IMR-90 (cell line): ENCODE data around the gene TBC1D16. TPM values are rescaled to one million over a fixed set of nuclear protein-coding genes. Genes with fewer than 3 reads are reported as not detected.

Experiments used
- ATAC-seq: fragments of 200-7000 bp; cut with Tn5 transposase; 2 replicates; pipeline ENCODE4 v1.9.1; 2020; ENCODE audit warnings: low read depth, mild to moderate bottlenecking, moderate library complexity
- BruUV-seq: library from RNA; stranded (reverse); fragments of 400-500 nt; replicated peaks from 2 replicates; lab custom pipeline; 2021; lab: Mats Ljungman, UMichigan
- CTCF ChIA-PET: fragments of 300-600 bp; formaldehyde crosslinking; extraction: SDS; loops from one replicate; lab custom pipeline; 2021; ENCODE audit warnings: antibody characterized with exemption; lab: Yijun Ruan, JAX
- POLR2A ChIA-PET: fragments of 300-600 bp; sonication (Branson Sonifier 250); formaldehyde crosslinking; loops from one replicate; lab custom pipeline; 2022; ENCODE audit warnings: antibody characterized with exemption; ENCODE audit not compliant: unreplicated experiment; lab: Charles Lee
- DNase-seq: peaks from one replicate; pipeline ENCODE4 v3.0.0; 2013
- H2AFZ ChIP-seq: replicated peaks from 2 replicates; pipeline ENCODE3; 2013; ENCODE audit warnings: low read length, mild to moderate bottlenecking; ENCODE audit not compliant: poor library complexity
- H2AK5ac ChIP-seq: 2 replicates; pipeline ENCODE4 v1.6.1; 2013; ENCODE audit warnings: low read depth, low read length, inconsistent platforms
- H2AK9ac ChIP-seq: replicated peaks from 2 replicates; pipeline ENCODE3; 2013; ENCODE audit warnings: mild to moderate bottlenecking, low read depth, low read length, moderate library complexity; ENCODE audit not compliant: poor library complexity
- H2BK120ac ChIP-seq: 2 replicates; pipeline ENCODE4 v1.6.1; 2013; ENCODE audit warnings: low read depth, low read length, inconsistent platforms
- H2BK15ac ChIP-seq: 3 replicates; pipeline ENCODE4 v1.6.1; 2013; ENCODE audit warnings: low read depth, low read length, inconsistent platforms
- H2BK20ac ChIP-seq: 2 replicates; pipeline ENCODE4 v1.6.1; 2013; ENCODE audit warnings: low read depth, mild to moderate bottlenecking, inconsistent platforms, low read length, moderate library complexity
- H2BK5ac ChIP-seq: 2 replicates; pipeline ENCODE4 v1.6.1; 2013; ENCODE audit warnings: mild to moderate bottlenecking, low read depth, low read length, inconsistent platforms; ENCODE audit not compliant: poor library complexity, severe bottlenecking
- H3K14ac ChIP-seq: replicated peaks from 2 replicates; pipeline ENCODE4 v1.6.1; 2013; ENCODE audit warnings: low read depth, low read length, inconsistent platforms
- H3K18ac ChIP-seq: 2 replicates; pipeline ENCODE4 v1.6.1; 2013; ENCODE audit warnings: low read depth, low read length, control low read depth
- H3K23ac ChIP-seq: 2 replicates; pipeline ENCODE4 v1.6.1; 2013; ENCODE audit warnings: low read depth, low read length, inconsistent platforms
- H3K27ac ChIP-seq: 2 replicates; pipeline ENCODE4 v1.5.1; 2013; ENCODE audit warnings: mild to moderate bottlenecking, control low read depth, low read length; ENCODE audit not compliant: insufficient read depth
- H3K27me3 ChIP-seq: 2 replicates; pipeline ENCODE4 v1.6.1; 2013; ENCODE audit warnings: low read length; ENCODE audit not compliant: control insufficient read depth, insufficient read depth
- H3K36me3 ChIP-seq: 2 replicates; pipeline ENCODE4 v1.6.1; 2013; ENCODE audit warnings: low read length, mixed read lengths; ENCODE audit not compliant: control insufficient read depth, insufficient read depth
- H3K4ac ChIP-seq: 2 replicates; pipeline ENCODE4 v1.6.1; 2013; ENCODE audit warnings: low read depth, low read length, inconsistent platforms
- H3K4me1 ChIP-seq: 2 replicates; pipeline ENCODE4 v1.6.1; 2013; ENCODE audit warnings: low read length, mixed read lengths; ENCODE audit not compliant: control insufficient read depth, insufficient read depth
- H3K4me2 ChIP-seq: 2 replicates; pipeline ENCODE4 v1.6.1; 2013; ENCODE audit warnings: low read depth, mild to moderate bottlenecking, control low read depth, low read length, moderate library complexity
- H3K4me3 ChIP-seq: 2 replicates; pipeline ENCODE4 v1.5.1; 2013; ENCODE audit warnings: low read depth, mild to moderate bottlenecking, control low read depth, low read length, moderate library complexity; ENCODE audit not compliant: insufficient read depth
- H3K56ac ChIP-seq: 2 replicates; pipeline ENCODE4 v1.6.1; 2013; ENCODE audit warnings: low read length, inconsistent platforms; ENCODE audit not compliant: insufficient read depth; ENCODE audit errors: extremely low read depth
- H3K79me1 ChIP-seq, 2 experiments: 2 replicates each; pipeline ENCODE4 v1.6.1; 2013; ENCODE audit warnings: low read length in 2 of 2, inconsistent platforms in 1 of 2, low read depth in 1 of 2
- H3K9ac ChIP-seq: 2 replicates; pipeline ENCODE4 v1.6.1; 2013; ENCODE audit warnings: low read depth, low read length, control low read depth
- H3K9me1 ChIP-seq: 2 replicates; pipeline ENCODE4 v1.6.1; 2013; ENCODE audit warnings: low read length, inconsistent platforms; ENCODE audit not compliant: insufficient read depth
- H3K9me3 ChIP-seq: 2 replicates; pipeline ENCODE4 v1.6.1; 2013; ENCODE audit warnings: low read length; ENCODE audit not compliant: control insufficient read depth, insufficient read depth
- H4K20me1 ChIP-seq: 2 replicates; pipeline ENCODE4 v1.6.1; 2013; ENCODE audit warnings: low read length, inconsistent platforms; ENCODE audit not compliant: insufficient read depth
- H4K5ac ChIP-seq: 2 replicates; pipeline ENCODE4 v1.6.1; 2013; ENCODE audit warnings: mild to moderate bottlenecking, low read depth, low read length, control low read depth
- H4K8ac ChIP-seq, 2 experiments: 2 replicates each; pipeline ENCODE4 v1.6.1; 2013; ENCODE audit warnings: low read depth in 2 of 2, low read length in 2 of 2, control low read depth in 1 of 2, inconsistent platforms in 1 of 2
- H4K91ac ChIP-seq: 2 replicates; pipeline ENCODE4 v1.6.1; 2013; ENCODE audit warnings: low read depth, low read length, inconsistent platforms; ENCODE audit not compliant: insufficient read depth
- MAFK ChIP-seq: IDR thresholded peaks from 2 replicates; pipeline ENCODE4 v1.6.1; 2012; ENCODE audit warnings: low read depth, low read length, improper control_type of control experiment
- NFE2L2 ChIP-seq: fragments of 150-350 bp; IDR thresholded peaks from 2 replicates; pipeline ENCODE4 v1.6.1; 2016; ENCODE audit warnings: low read depth, mild to moderate bottlenecking, low read length
- RCOR1 ChIP-seq: IDR thresholded peaks from 2 replicates; pipeline ENCODE4 v1.6.1; 2012; ENCODE audit warnings: mild to moderate bottlenecking, low read length, improper control_type of control experiment; ENCODE audit not compliant: insufficient replicate concordance
- WGBS, 2 experiments: methylation state at CpG; one replicate each; pipeline versions ENCODE4 v1.1.5 to v1.1.7; 2013; ENCODE audit warnings: missing lambda C conversion rate in 2 of 2; ENCODE audit not compliant: insufficient read length in 1 of 2; ENCODE audit errors: extremely low coverage in 2 of 2; 5-methylcytosine and 5-hydroxymethylcytosine counted together
- dilution Hi-C: fragments of 300-500 bp; cut with HindIII; formaldehyde crosslinking; loops from one replicate; pipeline ENCODE4 v1.14.3; 2018; ENCODE audit warnings: low sequenced_read_pairs; ENCODE audit not compliant: unreplicated experiment
- in situ Hi-C: fragments of 300-500 bp; cut with MboI; formaldehyde crosslinking; loops from 3 replicates; pipeline ENCODE4 v1.14.3; 2019; ENCODE audit warnings: low sequenced_read_pairs, inconsistent platforms, mixed read lengths
- intact Hi-C: fragments of 100-400 bp; cut with micrococcal nuclease; formaldehyde crosslinking; loops from 2 replicates; pipeline ENCODE4 v1.10.0; 2022
- polyA plus RNA-seq, 3 experiments: library from polyadenylated mRNA; depleted of rRNA; stranded (reverse); fragments of >200 nt; gene quantifications; 2 replicates each; pipeline ENCODE4 v1.2.3, GENCODE V29; 2012; ENCODE audit warnings: low replicate concordance in 1 of 3
- total RNA-seq: library from RNA; depleted of rRNA; stranded (reverse); fragments of >200 nt; gene quantifications from 2 replicates; pipeline ENCODE4 v1.2.3, GENCODE V29; 2012

TBC1D16 gene
- total and polyA plus RNA-seq, 2 of the 4 experiments (the other 2 are of a cell fraction), result 10.1 to 16.7 TPM

DNA sequence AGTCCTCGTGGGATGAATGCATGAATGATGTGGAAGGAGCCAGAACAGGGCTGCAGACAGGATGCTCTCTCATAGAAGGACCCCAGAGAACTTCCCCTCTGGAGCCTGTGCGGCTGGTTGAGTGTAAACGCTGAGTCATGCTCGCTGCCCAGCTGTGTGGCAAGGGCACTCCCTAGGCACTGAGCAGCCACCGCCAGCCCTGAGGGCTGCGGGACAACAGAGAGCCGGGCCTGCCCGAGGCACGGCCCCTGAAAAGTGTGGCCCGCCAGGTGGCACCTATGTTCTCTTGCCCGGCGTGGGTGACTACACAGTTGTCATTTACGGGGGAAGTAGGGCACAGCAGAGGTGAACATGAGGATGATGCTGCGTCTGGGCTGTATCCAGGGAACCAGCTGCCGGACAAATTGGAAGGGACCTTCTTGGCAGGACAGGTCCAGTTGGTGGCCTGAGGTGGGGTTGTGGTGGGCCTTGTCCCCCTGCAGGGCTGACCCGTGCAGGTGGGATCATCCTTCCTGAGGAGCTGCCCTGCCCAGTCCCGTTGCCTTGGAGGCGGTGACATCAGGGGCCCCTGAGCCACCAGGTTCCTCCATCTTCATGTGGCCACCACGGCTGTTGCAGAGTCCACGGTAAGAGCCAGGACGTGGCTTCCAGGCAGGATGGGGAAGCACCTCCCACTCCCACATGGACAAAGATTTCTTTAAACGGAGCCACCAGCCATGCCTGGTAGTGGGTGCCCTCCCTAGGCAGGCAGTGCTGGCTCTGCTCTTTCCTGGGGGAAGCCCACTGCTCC is 101.6 kb downstream of the TBC1D16 start:
- CTCF ChIA-PET, result no interaction called here

More for the DNA sequence above, 101.6 kb downstream of the TBC1D16 start:
- Histone ChIP-seq H4K5ac (no peak overlapping the region), H3K4ac (no peak overlapping the region), H3K27me3 (peaks cover 26% of the 10 kb centered on the region), H2BK5ac (no peak overlapping the region), H2AK9ac (peak overlapping the region; percentile 82), H2AFZ (no peak overlapping the region), H3K23ac (no peak overlapping the region), H2AK5ac (peak overlapping the region; percentile 73; the same call in 1 of the 2 replicates), H4K8ac (no peak overlapping the region), H3K4me1 (peaks cover 3% of the 10 kb centered on the region; the same call in 1 of the 2 replicates), H3K9ac (no peak overlapping the region), H4K91ac (no peak overlapping the region; the same call in 1 of the 2 replicates), H3K9me1 (peaks cover 4% of the 10 kb centered on the region; the same call in 1 of the 2 replicates), H3K56ac (no peak overlapping the region), H4K20me1 (no peaks in the 10 kb centered on the region), H3K36me3 (no peaks in the 10 kb centered on the region), H2BK15ac (no peak overlapping the region), H3K4me3 (no peak overlapping the region), H3K18ac (no peak overlapping the region), H2BK120ac (peak overlapping the region; percentile 8; the same call in 1 of the 2 replicates), H3K79me1 (no peaks in the 10 kb centered on the region), H2BK20ac (no peak overlapping the region), H3K4me2 (no peak overlapping the region), H3K27ac (no peak overlapping the region), H3K9me3 (no peaks in the 10 kb centered on the region), H3K14ac (no peak overlapping the region)
- DNase-seq, result peak; percentile 26
- in situ Hi-C loops, result no loop called here
- 95% methylated on average over 14 of the region's 22 CpGs; no CpG with 5 or more reads in 1 of the 2 experiments for WGBS, 2 experiments
- peak; percentile 38 for ATAC-seq
- intact Hi-C loops, result no loop called here
- no TSS peak for BruUV-seq
- TF ChIP-seq RCOR1, result no peak
- TF ChIP-seq NFE2L2, result peak; percentile 97
- TF ChIP-seq MAFK, result peak; percentile 68
- POLR2A ChIA-PET, result no interaction called here
- dilution Hi-C loops, result no loop called here
